Fibroblast of the aortic adventitia (primary cell): ENCODE data around the gene REEP3. TPM values are rescaled to one million over a fixed set of nuclear protein-coding genes. Genes with fewer than 3 reads are reported as not detected.
A peak's percentile ranks its signal among the peaks of the same experiment; 100 is the strongest.

Experiments used
- DNase-seq: peaks from one replicate; pipeline ENCODE4 v3.0.0-alpha.2; 2010; ENCODE audit warnings: low read depth
- H3K4me3 ChIP-seq: 2 replicates; pipeline ENCODE4 v1.5.1; 2011; ENCODE audit warnings: low read depth, mild to moderate bottlenecking, control low read depth, low read length, moderate library complexity
- total RNA-seq: library from RNA; depleted of rRNA; stranded (reverse); fragments of >200 nt; gene quantifications from 2 replicates; pipeline ENCODE4 v1.2.3, GENCODE V29; 2012; ENCODE audit warnings: low replicate concordance
- TF ChIP-seq, protein P1 (sequence below): IDR thresholded peaks from 2 replicates; pipeline ENCODE4 v1.5.1; 2011; ENCODE audit warnings: mild to moderate bottlenecking, low read length, control low read depth, inconsistent platforms; ENCODE audit not compliant: insufficient read depth

The REEP3 gene
- total RNA-seq, 1 donor: 95.1 TPM

DNA sequence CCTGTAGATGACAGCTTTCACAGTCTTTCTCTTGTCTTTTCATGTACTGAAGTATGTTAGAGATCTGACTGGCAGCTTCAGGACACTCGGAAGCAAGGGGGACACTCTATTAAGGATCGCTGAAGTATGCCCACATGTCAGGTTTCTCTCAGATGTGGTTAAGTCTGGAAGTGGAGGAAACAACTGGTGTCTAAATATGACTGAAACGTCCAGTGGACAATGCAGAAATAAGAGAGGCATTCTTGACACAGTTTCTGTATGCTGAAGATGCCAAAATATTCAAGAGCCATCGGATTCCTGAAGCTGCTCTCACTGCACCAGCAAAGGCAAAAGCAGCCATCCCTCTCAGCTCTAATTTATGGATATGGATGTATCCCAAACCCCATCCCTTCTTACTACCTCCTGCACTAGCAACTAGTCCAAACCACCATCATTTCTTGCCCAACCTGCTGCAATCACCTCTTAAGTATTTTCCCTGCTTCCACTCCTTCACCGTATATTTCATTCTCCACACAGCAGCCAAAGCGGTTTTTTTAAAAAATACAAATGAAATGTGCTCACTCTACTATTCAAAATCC, 113.4 kb downstream of the REEP3 start:
- H3K4me3 ChIP-seq: no peak overlapping the region
- TF ChIP-seq, protein P1, sequence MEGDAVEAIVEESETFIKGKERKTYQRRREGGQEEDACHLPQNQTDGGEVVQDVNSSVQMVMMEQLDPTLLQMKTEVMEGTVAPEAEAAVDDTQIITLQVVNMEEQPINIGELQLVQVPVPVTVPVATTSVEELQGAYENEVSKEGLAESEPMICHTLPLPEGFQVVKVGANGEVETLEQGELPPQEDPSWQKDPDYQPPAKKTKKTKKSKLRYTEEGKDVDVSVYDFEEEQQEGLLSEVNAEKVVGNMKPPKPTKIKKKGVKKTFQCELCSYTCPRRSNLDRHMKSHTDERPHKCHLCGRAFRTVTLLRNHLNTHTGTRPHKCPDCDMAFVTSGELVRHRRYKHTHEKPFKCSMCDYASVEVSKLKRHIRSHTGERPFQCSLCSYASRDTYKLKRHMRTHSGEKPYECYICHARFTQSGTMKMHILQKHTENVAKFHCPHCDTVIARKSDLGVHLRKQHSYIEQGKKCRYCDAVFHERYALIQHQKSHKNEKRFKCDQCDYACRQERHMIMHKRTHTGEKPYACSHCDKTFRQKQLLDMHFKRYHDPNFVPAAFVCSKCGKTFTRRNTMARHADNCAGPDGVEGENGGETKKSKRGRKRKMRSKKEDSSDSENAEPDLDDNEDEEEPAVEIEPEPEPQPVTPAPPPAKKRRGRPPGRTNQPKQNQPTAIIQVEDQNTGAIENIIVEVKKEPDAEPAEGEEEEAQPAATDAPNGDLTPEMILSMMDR: no peak
- peak; percentile 31 for DNase-seq

DNA sequence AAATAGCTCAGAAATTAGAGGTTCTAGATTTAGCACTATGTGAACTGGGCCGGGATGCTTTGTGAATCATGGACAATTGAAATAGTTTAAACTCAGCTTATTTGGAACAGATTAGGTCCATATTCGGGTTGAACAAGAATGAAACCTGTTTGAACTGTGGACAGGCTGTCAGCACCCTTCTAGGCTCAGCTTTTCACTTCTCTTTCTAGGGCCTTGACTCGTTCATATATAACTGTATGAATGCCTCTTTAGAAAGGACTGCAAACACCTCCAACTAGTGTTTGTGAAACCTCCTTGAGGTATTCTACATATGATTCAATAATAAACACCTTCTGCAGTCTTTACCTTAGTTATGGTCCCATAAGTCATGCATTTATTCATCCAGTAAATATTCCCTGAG, 115.6 kb downstream of the REEP3 start:
- TF ChIP-seq, protein P1: no peak
- DNase-seq: no peak
- H3K4me3 ChIP-seq: no peak overlapping the region

DNA sequence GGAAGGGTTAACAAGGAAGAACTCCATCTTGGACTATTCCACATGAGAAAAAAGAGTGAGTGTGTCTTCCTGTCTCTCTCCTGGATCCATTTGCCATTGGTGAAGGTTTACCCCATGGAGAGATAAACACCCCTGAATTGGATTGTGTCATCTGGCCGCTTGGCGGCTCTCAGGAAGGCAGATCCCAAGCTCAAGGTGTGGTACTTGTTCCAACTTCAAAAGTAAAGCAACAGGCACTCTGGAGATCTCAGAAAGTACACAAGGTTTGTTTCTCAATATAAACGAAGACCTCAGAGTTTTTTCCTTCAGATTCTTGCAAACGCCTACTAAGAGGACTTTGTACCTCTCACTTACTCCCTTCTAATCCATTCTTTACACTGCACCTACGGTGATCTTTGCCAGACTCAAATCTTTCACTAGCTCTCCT, 116.7 kb downstream of the REEP3 start:
- no peak for DNase-seq
- TF ChIP-seq, protein P1: no peak

DNA sequence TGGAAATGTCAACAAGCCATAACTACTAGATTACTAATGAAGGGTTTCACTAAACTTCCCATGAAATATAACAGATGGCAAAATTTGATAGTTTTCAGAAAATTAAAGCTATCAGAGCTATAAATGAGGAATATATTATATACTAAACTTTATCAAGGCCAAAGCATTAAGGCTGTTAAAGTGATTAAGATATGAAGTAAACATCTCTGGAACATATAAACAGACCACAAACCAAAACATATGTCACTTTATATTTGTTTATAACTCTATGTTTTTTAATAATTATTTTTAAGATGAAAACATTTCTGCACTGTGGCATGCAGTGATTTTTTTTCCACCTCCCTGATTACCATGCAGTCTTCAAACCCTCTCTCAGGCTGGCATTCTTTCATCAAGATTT, 120.2 kb downstream of the REEP3 start:
- TF ChIP-seq, protein P1: no peak
- DNase-seq: no peak
- no peak overlapping the region for H3K4me3 ChIP-seq

More for the DNA sequence above, 116.7 kb downstream of the REEP3 start:
- H3K4me3 ChIP-seq: no peak overlapping the region

DNA sequence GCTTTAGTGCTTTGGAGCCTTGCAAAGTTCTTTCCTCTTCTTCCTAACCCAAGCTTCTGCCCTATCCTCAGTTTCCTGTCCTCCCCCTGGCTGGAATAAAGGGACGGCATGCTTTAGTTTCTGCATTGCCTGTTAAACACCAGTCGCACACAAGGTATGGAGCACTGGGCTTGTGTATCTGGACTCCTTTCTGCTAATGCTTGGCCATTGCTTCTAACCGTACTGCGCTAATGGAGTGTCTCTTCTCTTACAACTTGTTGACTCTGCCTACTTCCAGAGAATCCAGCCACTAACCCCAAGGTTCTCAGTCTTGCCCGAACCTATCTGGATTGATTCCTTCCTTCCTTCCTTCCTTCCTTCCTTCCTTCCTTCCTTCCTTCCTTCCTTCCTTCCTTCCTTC, 120.6 kb downstream of the REEP3 start:
- no peak for DNase-seq
- TF ChIP-seq, protein P1: no peak
- no peak overlapping the region for H3K4me3 ChIP-seq

DNA sequence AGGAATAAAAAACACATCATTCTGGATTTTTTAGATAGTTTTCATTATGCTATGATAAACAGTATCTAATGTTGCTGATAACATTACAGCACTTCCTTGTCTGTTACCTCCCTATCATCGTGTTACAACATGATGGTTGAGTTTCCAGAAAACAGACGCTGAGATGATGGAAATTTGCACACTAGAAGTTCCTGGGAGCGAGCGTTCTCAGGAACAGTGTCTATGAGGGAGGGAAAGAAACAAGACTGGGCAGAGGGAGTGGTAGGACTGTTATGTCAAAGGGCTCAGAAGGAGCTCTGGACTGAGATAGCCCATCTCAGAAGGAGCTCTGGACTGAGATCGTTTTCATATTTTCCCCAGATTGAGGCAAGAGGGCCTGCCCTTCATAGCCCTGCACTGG, 121.6 kb downstream of the REEP3 start:
- H3K4me3 ChIP-seq: no peak overlapping the region
- TF ChIP-seq, protein P1: no peak
- DNase-seq: no peak
